Measurements from ENCODE around the gene WNT4.

Gene WNT4

DNA sequence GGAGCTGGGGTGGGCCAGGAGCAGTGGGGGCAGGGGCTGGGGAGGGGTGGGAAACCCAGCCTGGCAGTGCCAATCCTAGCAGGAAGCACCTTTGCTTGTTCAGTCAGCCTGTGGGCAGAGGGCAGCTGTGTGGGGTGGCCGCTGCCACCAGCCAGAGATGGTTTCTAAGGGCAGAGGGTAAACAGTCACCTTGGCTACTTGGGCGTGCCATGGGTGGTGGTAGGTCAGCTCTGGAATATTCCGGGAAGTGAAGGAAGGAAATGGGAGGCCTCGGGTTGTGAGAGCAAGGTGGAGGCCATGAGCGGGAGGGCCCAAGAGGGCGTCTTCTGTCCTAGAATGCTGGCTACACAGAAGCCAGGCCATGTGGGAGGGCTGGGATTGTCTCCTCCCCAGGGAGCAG, 20.7 kb upstream of the WNT4 start:
- DNase-seq (ENCODE audit: low read depth), result no peak

DNA sequence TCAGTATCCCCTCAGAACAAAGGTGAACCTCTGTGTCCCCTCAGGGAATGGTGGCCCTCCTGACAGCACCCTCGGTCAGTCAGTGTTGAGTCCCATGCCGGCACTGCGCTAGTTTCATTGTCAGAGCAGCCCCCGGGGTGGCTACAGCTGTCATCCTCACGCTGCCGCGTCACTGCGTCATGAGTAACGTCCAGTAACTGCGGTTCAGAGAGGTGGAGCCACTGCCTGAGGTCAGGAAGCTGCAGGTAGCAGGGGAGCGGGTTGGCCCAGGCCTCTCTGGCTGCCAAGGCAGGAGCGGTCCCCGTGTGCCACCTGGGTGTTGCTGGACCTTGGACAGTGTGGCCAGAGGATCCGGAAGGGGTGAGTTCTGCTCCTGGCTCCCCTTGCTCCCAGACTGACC, 20.2 kb upstream of the WNT4 start:
- no peak for DNase-seq (ENCODE audit: low read depth)

DNA sequence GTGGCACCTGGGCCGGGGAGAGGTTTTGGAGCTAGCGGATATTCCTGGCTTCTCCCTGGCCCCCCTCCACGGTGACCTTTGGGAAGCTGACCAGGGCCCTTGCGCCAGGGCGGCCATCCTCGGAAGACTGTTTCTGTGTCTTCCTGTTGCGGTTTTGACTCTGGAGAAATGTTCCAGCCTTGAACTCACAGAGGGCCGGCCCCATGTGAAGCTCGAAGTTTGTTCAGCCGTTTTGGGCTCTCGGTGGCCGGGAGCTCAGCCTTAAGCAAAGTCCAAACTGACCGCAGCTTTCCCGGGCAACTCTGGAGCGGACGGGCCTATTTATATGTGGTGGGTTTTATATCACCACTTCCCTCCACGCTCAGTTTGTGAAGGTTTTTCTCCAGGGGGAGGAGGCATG, 17.0 kb upstream of the WNT4 start:
- DNase-seq (ENCODE audit: low read depth), result no peak

DNA sequence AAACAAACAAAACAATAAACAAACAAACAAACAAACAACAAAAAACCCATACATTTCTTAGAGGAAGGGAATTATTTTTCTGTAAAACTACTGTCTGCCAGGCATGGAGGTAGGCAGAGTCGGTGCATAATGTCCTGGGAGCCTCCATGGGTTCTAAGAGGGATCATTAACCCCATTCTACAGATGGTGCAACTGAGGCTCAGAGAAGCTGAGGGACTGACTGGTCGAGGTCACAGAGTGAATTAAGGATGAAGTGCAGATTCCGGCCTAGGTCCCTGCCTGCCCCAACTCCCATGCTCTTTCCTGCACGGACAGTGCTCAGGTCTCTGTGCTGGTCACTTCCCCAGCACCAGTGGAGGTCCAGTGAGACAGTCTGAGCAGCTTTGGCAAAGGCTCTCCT, 15.8 kb upstream of the WNT4 start:
- DNase-seq (ENCODE audit: low read depth), result no peak

DNA sequence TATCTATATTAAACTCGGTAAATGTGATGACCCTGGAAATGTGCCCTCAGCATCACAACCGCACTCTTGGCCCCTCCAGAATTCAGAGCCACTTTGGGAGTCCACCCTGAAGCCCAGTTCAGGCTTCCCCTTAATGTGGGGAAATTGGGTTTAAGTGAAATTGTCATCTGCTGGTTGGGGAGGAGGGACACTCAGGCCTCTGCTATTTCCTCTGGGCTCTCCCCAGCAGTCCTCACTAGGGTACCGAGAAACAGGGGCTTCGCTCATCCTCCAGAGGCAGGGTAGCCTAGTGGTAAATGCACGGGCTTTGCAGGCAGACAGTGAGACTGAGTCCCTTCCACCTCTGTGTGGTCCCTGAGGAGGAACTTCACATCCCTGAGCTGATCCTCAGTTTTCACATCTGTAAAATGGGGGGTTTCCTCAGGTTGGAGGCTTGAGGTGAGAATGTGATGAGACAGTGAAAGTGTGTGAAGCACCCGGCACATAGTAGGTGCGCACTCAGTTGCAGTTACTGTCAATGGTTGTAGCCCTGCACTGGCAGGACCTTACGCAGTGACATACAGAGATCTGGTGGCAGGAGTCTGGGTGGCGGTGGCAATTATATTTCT, 14.6 kb upstream of the WNT4 start:
- no peak for DNase-seq (ENCODE audit: low read depth)

DNA sequence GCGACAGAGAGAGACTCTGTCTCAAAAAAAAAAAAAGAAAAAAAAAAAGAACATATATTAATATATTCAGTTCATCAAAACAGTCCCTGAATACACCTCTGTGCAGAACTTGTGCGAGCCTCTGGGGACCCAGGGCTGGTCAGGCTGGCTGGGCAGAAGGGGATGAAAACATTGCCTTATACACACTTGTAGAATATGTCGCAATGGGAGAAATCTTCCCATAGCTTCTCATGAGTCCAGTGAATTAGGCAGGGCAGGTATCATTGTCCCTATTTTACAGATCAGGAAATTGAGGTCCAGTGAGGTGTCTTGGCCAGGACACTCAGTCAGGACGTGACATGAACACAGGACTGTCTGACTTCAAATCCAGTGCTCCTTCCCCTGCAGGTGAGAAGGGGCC, 12.6 kb upstream of the WNT4 start:
- no peak for DNase-seq (ENCODE audit: low read depth)

DNA sequence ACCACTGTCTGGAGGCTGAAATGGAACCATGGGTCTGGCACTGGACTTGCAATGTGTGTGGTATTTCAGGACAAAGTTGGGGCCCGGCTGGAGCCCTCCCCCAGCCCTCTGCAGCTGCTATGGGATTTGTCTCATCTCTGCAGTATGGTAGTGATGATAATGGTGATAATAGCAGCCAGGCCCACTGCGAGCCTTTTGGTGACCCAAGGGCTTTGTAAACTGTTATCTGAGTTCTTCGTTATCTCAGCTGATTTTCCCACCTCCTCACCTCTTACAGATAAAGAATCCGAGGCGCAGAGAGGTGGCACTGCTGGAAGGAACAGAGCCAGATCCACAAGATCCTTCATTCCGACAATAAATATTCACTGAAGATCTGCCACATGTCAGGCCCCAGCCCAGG, 11.7 kb upstream of the WNT4 start:
- no peak for DNase-seq (ENCODE audit: low read depth)

DNA sequence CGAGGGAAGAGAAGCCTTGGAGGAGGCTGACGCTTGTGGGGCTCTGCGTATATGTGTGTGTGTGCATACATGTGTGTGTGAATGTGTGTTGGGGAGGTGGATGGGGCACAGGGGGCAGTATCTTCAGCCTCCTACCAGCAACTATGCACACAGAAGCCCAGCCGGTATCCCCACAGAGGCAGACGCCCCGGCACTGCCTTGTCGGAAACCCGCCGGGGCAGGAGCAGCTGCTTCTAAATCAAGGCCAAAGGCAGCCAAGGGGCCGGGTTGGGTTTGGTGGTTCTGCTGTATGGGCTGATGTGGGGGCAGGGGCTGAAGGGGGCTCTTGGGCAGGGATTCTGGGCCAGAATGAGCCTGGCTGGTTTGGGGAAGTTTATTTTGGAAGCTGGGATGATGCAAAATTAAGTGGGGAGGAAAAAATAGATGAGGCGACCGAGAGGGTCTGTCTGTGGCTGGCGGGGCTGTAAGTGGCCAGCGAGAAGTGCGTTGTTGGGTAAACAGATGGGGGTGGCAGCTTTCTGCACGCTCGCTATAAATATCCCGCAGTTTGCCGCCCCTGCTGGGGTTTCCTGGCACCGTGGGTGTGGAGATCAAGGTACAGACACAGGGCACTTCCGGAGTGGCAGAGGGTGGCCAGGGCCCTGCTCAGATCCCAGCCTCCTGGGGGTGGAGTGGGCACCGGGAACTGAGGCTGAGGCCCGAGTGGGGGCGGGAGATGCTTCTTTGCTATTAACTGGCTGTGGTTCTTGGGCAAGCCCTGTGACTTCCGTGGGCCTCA, 11.0 kb upstream of the WNT4 start:
- DNase-seq (ENCODE audit: low read depth), result no peak

DNA sequence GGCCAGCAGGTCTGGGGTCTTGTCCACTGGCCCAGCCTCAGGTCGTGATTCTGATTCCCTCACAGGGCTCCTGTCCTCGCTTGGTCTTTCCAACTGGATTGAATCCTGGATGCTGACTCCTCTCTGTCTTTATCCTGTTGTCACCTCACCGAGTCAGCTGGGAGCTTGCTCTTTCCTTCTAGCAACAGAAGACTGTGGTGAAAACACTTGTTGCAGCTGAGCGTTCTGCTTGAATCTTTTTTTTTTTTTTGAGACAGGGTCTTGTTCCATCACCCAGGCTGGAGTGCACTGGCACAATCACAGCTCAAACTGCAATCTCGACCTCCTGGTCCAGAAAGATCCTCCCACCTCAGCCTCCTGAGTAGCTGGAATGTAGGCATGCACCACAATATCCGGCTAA, 8.0 kb upstream of the WNT4 start:
- no peak for DNase-seq (ENCODE audit: low read depth)

DNA sequence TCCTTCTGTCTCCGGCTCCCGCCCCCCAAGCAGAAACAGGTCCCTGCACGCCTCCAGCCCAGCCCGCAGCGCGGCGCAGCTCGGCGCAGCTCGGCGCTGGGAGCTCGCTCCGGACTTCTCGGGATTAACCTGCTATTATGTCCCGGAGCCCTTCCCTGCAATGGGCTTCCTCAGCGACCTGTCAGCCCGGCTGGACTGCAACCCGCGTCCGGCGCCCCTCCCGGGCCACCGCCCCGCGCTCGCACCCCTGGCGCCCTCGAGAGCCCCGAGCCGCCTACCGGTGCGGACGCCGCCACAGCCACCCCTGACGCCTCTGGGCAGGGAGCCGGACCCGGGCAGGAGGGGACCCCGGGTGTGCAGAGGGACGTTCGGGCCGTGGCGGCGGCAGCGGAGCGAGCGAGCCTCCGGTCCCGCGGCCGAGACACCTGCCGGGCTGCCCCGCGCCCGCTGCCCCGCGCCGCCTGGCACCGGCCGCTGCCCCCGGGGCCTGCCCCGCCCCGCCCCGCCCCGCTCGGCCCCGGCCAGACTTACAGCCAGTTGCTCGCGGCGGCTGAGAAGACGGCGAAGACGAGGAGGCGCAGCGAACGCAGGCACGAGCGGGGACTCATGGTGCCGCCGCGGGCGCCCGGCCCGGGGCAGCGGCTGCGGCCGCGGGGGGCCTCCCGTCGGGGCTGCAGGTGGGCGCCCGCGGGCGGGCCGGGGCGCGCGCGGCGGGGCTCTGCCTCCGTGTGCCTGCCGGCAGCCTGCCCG, 407 bp downstream of the WNT4 start:
- DNase-seq (ENCODE audit: low read depth), result no peak

DNA sequence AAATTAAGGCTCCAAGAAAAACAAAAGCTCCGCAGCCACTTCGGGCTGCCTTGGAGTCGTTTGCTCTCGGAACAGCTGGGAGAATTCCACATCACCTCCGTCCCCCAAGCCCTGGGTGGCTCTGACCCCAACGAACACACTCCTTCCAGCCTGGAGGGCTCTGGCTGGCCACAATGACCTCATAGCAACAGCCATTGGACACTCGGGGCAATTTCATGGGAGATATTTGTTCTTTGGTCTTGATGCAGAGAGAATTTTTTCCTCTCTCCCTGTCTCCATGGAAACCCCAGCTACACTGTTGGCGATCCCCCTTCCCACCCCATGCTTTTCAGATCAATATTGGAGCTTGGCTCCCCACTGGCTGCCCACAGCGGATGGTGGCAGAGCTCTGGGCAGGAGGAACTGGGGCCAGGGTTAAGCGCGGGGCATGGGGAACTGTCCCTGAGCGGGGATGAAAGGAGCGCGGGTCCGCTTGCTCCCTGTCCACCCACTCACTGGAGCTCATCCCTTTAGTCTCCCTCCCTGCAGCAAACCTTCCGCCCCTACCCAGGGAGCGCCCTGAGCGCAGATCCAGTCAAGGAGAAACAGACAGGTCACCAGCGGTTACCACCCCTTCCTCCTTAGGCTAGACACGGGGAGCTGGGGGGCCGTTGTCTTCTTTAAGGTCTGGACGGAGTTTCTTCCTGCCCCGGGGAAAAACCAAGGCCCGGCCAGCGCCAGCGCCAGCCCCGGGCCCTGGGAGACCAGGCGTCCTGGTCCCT, 1.2 kb downstream of the WNT4 start:
- no peak for DNase-seq (ENCODE audit: low read depth)

DNA sequence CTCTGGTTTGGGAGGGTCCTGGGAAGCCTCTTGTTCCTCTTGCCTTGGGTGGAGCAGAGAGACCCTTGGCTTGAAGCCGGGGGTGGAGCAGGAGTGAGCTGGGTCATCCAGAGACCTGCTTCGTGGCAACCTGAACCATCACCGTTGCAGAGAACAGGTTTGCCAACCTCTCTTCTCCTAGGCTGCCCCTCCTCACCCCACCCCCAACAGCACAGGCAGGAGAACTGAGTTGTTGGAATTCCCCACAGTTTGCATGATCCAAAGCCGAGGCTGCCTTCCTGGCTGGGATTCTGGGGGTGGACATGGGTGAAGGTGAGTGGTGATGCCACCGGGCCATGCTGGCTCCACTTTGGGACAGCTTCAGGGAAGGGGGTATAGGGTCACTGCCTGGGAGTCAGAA, 2.2 kb downstream of the WNT4 start:
- no peak for DNase-seq (ENCODE audit: low read depth)

DNA sequence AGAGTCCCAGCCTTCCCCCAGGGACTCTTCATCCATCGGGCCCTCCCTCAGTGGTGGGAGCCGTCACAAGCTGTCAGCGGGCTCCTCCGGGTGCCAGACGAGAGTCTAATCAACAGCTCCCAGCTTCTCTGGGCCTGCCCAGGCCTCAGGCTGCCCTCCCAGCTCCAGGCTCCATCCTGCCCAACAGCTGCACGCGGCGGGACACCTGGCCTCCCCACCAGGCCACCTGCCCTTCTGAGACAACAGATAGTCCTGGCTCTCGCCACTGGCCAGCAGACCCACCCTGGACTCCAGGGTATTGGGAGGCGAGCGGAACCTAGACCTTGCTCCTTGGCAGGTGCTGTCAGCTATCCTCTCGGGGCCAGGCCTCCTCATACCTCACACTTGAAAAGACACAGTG, 3.1 kb downstream of the WNT4 start:
- no peak for DNase-seq (ENCODE audit: low read depth)

DNA sequence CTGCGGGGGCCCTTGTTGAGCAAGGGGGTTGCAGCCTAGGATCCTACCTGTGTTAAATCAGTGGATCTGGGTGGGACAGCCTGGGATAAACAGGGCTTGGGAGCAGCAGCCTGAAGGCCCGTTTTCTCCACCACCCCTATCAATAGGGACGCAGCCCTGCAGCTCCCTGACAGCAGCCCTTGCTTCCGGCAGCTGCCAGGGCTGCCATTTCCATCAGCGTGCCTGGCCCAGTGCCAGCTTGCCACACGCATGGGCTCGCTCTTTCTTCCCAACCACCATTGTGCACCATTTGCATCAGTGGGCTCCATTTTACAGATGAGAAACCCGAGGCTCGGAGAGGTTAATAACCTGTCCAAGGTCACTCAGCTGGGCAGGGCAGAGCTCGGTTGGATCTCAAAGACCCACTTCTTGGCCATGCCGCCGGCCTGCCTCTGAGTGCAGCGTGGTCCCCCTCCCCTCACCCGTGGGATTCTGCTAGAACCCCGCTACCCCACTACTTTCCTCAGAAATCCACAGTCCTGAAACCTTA, 3.8 kb downstream of the WNT4 start:
- no peak for DNase-seq (ENCODE audit: low read depth)

DNA sequence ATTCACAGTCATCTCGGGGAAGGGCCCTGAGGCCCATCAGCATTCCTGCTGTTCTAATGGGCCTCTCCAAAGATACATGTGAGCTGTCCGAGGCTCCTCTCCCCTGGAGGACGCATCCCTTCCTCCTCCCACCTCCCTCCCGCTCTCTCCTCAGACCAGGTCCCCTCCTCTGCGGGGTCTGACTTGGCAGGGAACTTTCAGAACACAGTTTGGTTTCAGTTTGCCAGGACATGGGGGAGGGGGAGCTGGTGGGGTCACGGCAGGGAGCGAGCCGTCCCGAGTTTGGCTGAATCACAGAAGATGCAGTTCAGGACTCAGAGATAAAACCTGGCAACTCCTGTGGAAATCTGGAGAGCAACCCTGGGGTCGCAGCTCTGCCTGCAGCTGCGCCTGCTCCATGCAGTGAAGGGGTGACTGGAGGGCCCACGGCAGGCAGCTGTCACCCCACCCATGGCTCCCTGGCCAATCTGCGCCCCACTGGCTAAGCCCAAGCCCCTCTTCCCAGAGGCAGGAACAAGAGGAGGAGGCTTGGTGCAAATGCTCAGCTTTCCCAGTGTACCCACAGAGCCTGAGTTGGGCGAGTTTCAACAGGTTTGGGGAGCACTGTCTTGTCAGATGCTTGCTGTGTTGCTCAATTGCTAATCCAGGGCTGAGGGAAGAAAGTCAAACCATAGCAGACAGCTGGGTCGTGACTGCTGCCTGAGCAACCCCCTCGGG, 5.7 kb downstream of the WNT4 start:
- no peak for DNase-seq (ENCODE audit: low read depth)

DNA sequence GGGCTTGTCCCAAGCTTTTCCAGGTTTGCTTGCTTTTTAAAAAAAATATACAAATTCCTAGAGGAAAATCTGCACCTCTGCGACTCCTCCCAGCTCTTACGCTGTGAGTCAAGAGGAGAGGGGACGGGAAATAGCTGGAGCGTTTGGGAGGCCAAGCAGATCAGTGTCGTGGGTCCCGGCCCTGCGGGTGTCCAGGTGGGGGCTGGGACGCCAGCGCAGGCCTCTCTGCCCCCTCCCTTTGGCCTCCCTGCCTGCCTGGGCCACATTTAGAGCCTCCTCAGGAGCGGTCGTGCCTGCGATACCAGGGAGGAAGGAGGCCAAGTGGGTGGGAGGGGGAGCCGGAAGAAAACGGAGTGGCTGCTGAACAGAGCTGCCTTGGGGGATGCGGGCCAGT, 9.0 kb downstream of the WNT4 start:
- DNase-seq (ENCODE audit: low read depth), result no peak

DNA sequence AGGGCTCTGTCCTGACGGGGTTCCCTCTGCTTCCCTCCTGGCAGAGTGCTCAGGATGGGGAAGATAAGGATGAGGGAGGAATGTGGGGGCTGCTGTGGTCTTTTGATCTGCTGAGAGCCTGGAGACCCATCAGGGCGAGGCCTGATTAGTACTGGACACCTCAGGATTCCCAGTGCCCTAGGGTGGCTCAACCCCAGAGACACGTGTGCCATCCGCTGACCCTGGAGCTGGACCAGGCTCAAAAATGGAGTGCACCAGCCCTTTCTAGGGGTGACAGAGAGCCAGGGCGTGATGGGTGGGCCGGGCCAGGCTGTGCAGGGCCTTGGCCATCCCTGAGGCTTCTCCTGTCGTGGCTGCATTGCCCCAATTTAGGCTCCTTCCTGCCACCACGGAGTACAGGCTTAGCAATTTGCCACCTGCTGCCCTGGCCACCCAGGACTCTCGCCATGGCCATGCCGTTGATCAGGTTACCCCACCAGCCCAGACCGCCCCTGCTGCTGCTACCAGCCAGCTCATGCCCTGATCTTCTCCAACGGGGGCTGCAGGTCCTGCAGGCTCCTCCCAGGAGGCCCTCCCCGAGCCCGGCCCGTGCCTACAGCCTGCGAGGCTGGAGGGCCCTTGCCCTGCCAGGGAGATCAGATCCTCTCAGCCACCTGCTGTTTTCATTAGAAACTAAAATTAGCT, 9.5 kb downstream of the WNT4 start:
- no peak for DNase-seq (ENCODE audit: low read depth)

DNA sequence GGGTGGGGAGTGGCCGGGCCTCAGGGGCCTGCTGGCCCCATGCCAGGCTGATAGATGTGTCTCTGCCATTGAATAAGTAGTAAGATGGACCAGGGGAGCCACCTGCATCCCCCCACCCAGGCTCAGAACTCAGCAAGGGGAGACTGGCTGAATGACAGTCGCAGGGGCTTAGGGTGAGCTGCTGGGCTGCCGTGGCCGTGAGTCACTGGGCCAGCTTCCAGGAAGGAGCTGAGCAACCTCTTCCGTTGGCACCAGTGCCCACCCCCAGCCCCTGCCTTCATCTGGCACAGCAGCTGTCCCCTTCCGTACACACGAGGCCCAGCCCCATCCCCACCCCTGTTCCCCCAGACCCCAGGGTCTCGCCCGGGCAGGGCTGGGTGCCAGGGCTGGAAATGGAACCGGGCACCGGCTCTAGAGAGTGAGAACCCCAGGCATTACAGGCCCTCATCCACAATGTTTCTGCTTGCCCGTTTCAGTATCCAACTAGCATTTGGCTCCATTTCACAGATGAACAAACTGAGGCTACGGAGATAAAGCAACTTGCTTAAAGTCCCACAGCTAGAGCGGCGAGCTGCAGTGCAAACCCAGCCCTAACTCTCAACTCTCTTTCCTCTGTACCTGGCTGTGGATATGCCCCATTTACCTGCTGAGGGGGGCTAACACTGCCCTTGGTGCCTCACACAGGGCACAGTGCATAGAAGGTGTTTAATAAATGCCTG, 10.2 kb downstream of the WNT4 start:
- DNase-seq (ENCODE audit: low read depth), result no peak

DNA sequence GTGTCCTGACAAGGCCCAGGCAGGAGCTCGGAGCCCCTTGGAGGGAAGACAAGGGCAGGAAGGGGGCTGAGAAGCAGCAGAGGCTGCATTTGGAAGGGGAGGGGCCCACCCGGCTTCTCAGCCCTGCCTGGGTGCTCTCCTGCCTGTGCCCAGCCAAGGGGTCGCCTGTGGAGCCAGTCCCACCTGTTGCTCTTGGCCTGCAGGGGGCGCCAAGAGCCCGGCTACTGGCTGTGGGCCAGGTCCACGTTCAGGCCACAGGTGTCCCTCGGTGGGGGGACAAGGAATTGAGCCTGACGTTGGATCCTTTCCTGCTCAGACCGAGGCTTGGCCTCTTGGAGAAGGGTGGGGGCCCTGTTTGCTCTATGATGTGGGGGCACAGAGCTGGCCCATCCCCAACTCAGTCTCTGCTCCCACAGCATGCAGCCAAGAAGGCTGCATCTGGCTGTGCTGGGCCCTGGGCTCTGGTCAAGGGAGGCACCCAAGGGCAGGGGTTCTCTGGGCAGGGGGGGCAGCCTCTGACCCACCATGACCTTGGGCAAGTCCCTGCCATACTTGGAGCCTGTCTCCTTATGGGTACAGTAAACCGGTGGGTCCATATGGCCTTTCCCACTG, 10.9 kb downstream of the WNT4 start:
- DNase-seq (ENCODE audit: low read depth), result no peak

DNA sequence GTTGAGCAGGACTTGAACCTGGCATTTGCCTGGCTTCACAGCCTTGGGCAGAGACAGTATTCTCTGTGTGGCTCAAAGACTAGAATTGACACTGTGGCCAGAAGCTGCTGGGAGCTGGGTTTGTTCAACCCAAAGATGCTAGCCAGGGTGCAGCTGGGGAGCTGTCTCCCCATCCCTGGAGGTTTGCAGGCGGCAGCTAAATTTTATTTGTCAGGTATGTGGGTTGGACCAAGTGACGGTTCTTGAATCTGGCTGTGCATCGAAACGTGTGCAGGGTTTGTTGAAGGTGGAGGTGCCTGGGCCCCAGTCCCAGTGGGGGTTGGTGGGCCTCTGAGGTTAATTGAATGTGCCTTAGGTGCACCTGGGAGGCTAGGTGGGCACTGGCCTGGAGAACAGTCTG, 11.8 kb downstream of the WNT4 start:
- no peak for DNase-seq (ENCODE audit: low read depth)
